Right kidney (tissue), 1 donor: Measurements from ENCODE around the gene B3GAT3.
"Not testable (repeated sequence)": the region's sequence is repeated elsewhere in the genome, so short reads cannot be mapped to it uniquely, and the experiment has no call there.

Source experiments
- DNase-seq: peaks from one replicate; pipeline ENCODE4 v3.0.0-alpha.2; 2016

Gene B3GAT3

GRCh38 chr11:62646825-62647608 is 25.2 kb upstream of the B3GAT3 start:
- DNase-seq = no peak

- peak; percentile 91 for DNase-seq
Observed at GRCh38 chr11:62645946-62646824, 24.4 kb upstream of the B3GAT3 start, which contains the start of gene GANAB. TSS of gene GANAB (minus strand) at chr11:62646613. CDS start at chr11:62646599, 14 bp downstream.

DNA sequence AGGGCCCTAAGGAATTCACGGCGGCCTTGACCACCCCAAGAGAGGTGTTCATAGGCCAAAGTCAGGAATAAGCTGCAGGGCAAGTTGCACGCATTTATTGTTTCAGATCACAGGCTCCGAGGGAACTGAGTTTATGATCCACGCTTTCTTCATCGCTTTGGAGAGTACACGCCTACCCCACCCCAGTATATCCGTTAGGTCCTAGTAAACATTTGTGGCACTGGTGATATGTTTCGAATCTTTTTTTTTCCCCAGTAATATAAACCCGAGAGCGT is 23.8 kb upstream of the B3GAT3 start:
- DNase-seq = no peak

GRCh38 chr11:62644220-62644619 is 22.4 kb upstream of the B3GAT3 start:
- no peak for DNase-seq

- DNase-seq = no peak
Observed at GRCh38 chr11:62632492-62632891, 10.7 kb upstream of the B3GAT3 start.

- DNase-seq = no peak
Observed at GRCh38 chr11:62627713-62628112, 5.9 kb upstream of the B3GAT3 start.

DNA sequence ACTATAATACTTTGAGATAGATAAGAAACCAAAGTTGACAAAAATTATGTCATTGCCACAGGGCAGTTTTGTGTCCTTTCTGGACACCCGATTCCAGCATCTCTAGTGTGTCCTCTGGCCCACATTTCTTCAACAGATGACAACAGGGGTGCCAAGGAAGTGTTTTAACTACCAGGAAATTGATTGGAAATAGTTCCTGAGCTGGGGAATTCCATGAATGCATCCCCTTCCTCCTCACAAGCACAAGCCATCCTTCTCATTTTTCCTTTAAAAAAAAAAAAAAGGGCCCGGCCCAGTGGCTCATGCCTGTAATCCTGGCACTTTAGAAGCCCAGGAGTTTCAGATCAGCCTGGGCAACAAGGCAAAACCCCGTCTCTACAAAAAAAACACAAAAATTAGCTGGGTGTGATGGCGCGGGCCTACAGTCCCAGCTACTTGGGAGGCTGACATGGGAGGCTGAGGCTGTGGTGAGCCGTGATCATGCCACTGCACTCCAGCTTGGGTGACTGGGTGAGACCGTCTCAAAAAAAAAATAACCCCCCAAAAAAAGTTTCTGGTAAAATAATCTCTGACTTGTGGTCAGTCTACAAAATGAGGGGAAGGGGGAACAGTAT is 797 bp upstream of the B3GAT3 start:
- DNase-seq = no peak

DNA sequence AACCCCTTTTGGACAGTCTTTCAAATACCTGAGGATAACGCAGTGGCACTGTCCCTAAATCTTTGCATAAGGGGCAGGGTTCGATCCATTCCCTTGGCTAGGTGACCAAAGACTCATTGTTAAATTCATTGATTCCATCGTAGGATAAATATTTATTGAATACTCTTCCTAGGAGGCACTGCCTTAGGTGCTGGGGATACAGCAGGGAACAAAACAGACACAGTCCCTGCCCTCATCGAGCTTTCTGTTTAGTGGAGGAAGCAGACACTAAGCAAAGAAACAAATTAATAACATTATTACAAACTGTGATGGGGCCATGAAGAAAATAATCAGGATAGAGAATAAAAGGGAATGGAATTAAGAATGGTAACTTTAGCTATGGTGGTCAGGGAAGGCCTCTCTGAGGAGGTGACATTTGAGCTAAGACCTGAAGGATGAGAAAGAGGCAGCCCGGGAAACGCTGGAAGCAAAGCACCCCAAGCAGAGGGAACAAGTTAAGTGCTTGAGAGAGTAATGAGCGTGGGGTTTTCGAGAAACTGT is 689 bp downstream of the B3GAT3 start:
- DNase-seq = no peak

DNA sequence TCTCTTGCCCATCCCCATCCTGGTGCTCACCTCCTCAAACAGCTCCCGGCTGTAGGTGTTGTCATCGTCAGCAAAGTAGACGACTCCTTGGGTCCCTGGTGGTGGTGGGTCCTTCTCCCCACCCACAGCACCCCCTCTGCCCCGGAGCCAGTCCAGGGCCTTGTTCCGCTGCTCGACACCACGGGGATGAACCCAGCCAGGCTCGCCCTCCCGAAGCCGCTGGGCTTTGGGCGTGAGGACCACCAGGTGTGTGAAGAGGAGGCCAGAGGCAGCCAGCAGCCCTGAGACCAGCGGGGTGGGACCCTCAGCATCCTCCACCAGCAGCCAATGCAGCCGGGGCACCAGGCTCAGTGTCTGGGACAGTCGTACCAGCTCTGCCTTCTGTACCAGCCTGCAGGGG is 4.8 kb downstream of the B3GAT3 start:
- DNase-seq = not testable (repeated sequence)

DNA sequence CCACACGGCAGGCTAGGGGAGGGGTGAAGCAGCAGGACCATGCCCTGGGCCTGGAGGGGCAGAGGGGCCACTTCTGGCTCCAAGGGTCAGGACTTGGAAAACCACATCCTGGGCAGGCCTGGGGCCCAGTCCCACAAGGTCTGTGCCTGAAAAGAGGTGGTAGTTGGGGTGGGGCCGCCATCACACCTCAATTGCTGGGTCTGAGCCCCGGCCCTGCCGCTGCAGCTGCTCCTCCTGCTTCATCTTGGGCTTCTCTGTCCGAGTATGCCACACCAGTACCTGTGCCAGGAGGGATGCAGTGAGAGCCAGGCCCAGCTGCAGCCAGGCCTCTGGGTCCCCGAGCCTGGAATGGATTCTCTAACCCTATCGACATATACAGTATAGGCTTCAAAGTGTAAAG is 6.3 kb downstream of the B3GAT3 start:
- no peak for DNase-seq

GRCh38 chr11:62614275-62614674 is 7.5 kb downstream of the B3GAT3 start:
- DNase-seq = no peak

DNA sequence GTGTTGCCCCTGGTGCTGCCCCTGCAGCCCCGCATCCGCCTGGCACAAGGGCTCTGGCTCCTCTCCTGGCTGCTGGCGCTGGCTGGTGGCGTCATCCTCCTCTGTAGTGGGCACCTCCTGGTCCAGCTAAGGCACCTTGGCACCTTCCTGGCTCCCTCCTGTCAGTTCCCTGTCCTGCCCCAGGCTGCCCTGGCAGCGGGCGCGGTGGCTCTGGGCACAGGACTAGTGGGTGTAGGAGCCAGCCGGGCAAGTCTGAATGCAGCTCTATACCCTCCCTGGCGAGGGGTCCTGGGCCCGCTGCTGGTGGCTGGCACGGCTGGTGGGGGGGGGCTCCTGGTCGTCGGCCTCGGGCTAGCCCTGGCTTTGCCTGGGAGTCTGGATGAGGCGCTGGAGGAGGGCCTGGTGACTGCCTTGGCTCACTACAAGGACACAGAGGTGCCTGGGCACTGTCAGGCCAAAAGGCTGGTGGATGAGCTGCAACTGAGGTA is 8.5 kb downstream of the B3GAT3 start:
- no peak for DNase-seq

- peak; percentile 65 for DNase-seq
Observed at GRCh38 chr11:62612366-62613290, 9.2 kb downstream of the B3GAT3 start, which contains the start of the genes EML3 and ROM1. TSS of gene EML3 (minus strand) at chr11:62612775. CDS start at chr11:62612457, 318 bp downstream. TSS of gene ROM1 (plus strand) at chr11:62613257. CDS start at chr11:62613282, 25 bp downstream.

DNA sequence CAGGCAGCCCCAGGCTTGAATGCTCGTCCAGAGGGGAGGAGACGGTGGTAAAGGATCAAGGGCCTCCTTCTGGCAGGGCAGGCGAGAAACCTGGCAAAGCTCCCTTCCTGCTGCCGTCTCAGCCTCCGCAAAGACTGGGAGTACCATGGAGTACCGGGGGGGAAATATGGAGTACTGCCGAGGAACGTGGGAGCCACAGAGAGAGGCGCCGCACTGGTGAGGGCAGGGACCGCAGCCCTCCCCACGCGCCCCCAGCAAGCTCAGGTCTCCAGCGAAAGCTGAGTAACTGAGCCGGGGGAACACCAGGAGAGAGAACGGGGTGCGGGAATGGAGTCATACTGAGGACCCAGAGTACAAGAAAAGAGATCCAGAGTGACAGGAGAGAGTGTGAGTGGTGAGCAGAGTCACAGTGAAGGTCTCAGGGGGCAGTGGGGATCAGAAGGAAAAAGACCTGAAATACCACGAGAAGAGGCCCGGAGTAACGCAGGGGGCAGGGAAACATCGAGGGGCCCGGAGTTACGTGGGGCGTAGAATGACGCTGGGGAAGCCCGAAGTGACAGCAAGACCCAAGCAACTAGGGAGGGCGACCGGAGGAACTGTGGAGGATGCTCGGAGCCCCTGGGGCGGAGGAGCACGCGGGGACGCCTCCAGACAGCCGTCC is 10.0 kb downstream of the B3GAT3 start:
- DNase-seq = peak; percentile 72

GRCh38 chr11:62610814-62611704 is 10.7 kb downstream of the B3GAT3 start:
- no peak for DNase-seq

DNA sequence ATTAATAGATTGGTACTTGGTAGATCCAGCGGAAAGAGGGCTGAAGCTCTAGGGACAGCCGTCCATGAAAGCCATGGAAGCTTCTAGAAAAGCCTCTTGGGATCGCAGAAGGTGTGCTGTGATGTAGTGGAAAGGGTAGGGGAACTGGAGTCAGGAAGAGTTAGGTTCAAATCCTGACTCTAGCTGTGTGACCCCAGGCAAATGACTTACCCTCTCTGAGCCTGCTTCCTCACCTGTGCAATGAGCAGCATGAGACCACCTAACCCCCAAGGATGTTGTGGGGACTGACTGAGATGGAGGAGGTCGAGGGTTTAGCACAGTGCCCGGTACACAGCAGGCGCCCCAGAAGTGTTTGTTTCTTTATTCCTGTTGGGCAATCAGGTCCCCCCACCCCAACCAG is 11.4 kb downstream of the B3GAT3 start:
- no peak for DNase-seq

DNA sequence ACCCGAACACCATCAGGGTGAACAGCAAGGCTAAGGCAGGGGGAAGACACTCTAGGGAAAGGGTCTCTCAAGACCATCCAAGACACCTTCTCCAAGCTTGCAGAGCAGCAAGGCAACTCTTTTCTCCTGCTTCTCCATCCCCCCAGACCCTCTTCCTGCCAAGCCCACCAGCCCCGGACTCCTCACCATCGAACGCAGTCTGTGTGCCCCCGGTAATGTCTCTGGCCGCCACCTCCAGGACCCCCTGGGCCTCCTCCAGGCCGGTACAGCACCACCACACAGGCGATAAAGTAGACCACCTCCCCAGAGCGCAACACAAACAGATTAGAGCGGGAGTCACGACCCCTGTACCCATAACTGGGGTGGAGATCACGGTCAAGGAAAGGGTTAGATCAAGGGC is 13.0 kb downstream of the B3GAT3 start:
- no peak for DNase-seq

GRCh38 chr11:62607714-62608113 is 14.1 kb downstream of the B3GAT3 start:
- DNase-seq = no peak

DNA sequence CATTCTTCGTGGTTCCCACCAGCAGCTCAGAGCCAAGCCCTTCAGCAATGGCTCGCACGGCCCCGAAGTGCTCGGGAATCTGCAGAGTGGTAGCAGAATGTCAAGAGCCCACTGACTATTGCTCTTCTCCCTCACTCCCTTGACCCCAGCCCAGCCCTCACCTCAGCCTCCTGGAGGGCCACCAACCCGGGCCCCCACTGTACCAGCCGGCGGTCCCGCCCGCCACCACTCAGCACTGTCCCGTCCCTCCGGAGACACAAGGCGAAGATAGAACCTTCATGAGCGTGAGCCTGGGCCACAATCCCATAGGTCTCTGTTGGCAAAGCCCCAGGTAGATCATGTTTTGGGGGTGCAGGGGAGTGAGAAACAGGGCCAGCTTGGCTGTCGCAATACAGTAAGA is 15.9 kb downstream of the B3GAT3 start:
- no peak for DNase-seq

DNA sequence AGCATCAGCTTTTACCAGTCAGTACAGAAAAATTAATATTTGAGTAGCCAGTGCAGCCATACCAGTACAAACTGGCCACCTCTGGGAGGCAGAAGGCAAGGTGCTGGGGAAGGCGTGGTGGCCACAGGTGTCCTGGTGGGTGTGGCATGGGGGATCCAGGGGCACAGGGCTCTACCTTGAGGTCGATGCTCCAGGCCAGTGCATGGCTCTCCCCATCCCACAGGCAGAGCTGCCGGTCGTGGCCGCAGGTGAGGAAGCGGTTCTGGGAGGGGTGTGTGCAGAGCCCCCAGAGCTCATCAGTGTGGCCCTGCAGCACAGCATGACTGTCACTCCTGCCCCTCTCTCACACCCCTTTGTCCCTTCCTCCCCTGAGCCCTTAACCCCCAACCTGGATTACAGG is 16.3 kb downstream of the B3GAT3 start:
- no peak for DNase-seq
